ENCODE data around the gene RECK. TPM values are rescaled to one million over a fixed set of nuclear protein-coding genes. Genes with fewer than 3 reads are reported as not detected.

Gene RECK
- total RNA-seq, 2 experiments from 2014 or later = 6.1 to 7.2 TPM

GRCh38 chr9:36045610-36046009 is 8.9 kb downstream of the RECK start:
- H3K27me3 Mint-ChIP-seq = no peaks in the 10 kb centered on the region
- ChIA-PET CTCF (no interaction called here), POLR2A (no interaction called here)
- H3K9me3 Mint-ChIP-seq = no peaks in the 10 kb centered on the region
- no peak overlapping the region for H3K4me3 Mint-ChIP-seq
- no peak overlapping the region for H3K27ac Mint-ChIP-seq
- peaks cover 32% of the 10 kb centered on the region for H3K4me1 Mint-ChIP-seq (ENCODE audit: low read depth)
- no peaks in the 10 kb centered on the region for H3K36me3 Mint-ChIP-seq
- DNase-seq = no peak
- intact Hi-C loops (cut with micrococcal nuclease) = no loop called here

DNA sequence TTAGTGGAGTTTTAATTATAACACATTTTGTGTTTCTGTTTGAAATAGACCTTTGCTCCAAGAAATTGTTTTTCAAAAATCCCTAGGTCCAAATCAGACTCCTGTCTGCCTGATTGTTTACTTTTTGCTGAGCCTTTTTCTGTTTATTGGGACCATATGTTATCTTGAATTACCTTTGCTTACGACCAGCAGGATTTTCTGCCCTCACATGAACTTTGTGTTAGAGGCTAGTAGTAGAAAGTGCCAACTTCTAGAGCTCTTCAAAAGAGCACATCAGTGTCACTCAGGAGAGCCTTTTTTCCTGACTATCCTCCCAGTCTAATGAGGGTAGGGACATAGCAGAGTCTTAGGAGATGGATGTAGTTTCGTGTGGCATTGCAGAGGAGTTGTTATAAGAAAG is 10.2 kb downstream of the RECK start:
- no peak for DNase-seq
- Mint-ChIP-seq H3K9me3 (no peaks in the 10 kb centered on the region), H3K4me1 (ENCODE audit: low read depth) (peaks cover 22% of the 10 kb centered on the region), H3K27me3 (no peaks in the 10 kb centered on the region), H3K4me3 (no peak overlapping the region), H3K36me3 (no peaks in the 10 kb centered on the region), H3K27ac (no peak overlapping the region)
- ChIA-PET CTCF (no interaction called here), POLR2A (no interaction called here)
- intact Hi-C loops (cut with micrococcal nuclease) = no loop called here

DNA sequence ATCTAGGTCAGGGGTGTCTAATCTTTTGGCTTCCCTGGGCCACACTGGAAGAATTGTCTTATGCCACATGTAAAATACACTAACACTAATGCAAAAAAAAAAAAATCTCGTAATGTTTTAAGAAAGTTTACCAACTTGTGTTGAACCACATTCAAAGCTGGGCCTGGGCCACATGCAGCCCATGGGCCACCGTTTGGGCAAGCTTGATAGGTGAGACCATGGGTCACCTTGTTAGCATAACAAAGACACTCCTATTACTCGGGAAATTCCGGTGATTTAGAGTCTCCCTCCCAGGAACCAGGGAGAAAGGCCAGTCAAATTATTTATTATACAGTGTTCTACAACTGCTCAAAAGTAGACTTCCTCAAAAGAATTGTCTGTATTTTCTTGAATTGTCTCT is 12.7 kb downstream of the RECK start:
- no peaks in the 10 kb centered on the region for H3K9me3 Mint-ChIP-seq
- no peak overlapping the region for H3K27ac Mint-ChIP-seq
- ChIA-PET POLR2A (no interaction called here), CTCF (interaction anchor here (0.6 to 1.1 kb wide), 3 partner anchors 23 to 235 kb away, joined by 3 to 8 read pairs (median 4); partner anchors contain the start of gene HINT2)
- DNase-seq = no peak
- peaks cover 6% of the 10 kb centered on the region for H3K4me1 Mint-ChIP-seq (ENCODE audit: low read depth)
- H3K36me3 Mint-ChIP-seq = peaks cover 2% of the 10 kb centered on the region
- intact Hi-C loops (cut with micrococcal nuclease) = no loop called here
- H3K27me3 Mint-ChIP-seq = no peaks in the 10 kb centered on the region
- no peak overlapping the region for H3K4me3 Mint-ChIP-seq

DNA sequence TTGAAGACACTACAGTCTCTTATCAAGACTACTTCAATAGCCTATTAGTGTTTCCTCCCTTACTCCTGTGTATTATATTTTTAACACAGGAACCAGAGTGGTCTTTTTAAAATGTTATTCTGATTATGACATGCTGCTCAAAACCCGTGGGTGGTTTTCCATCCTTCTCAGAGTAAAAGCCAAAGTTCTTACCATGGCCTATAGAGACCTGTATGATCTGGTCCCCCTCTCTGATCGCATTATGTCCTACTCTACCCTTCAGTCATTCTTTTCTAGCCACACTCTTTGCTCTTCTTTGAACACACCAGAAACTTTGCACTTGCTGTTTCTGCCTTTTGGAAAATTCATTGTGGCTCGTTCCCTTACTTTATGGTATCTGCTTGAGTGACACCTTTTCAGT is 13.8 kb downstream of the RECK start:
- H3K9me3 Mint-ChIP-seq = no peaks in the 10 kb centered on the region
- H3K27ac Mint-ChIP-seq = no peak overlapping the region
- intact Hi-C loops (cut with micrococcal nuclease) = no loop called here
- H3K4me1 Mint-ChIP-seq (ENCODE audit: low read depth) = no peaks in the 10 kb centered on the region
- H3K27me3 Mint-ChIP-seq = no peaks in the 10 kb centered on the region
- ChIA-PET CTCF (no interaction called here), POLR2A (no interaction called here)
- no peak overlapping the region for H3K4me3 Mint-ChIP-seq
- no peak for DNase-seq
- peaks cover 2% of the 10 kb centered on the region for H3K36me3 Mint-ChIP-seq

DNA sequence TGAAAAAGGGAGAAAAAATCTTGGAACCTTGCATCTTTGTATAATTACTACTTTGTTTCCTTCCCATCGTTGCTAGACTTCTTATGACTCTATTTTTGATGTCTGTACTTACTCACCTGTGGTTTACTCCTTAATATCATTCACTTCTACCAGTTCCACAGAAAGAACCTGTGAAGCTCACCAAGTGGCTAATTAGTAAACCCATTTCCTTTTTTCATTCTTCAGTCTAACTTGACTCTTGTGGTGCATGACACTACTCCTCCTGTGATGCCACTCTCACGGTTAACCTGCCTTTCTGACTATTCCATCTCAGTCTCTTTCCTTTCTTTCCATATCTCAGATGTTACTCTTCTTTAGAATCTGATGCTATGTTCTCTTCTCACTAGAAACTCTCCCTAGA is 14.6 kb downstream of the RECK start:
- Mint-ChIP-seq H3K27me3 (no peaks in the 10 kb centered on the region), H3K36me3 (peaks cover 2% of the 10 kb centered on the region), H3K4me1 (ENCODE audit: low read depth) (no peaks in the 10 kb centered on the region), H3K9me3 (no peaks in the 10 kb centered on the region), H3K27ac (no peak overlapping the region), H3K4me3 (no peak overlapping the region)
- CTCF ChIA-PET = interaction anchor here (0.8 to 1.0 kb wide), 4 partner anchors 44 to 261 kb away, joined by 3 read pairs; no protein-coding TSS in a partner anchor
- POLR2A ChIA-PET = no interaction called here
- intact Hi-C loops (cut with micrococcal nuclease) = no loop called here
- DNase-seq = peak; percentile 29

- peaks cover 2% of the 10 kb centered on the region for H3K36me3 Mint-ChIP-seq
- POLR2A ChIA-PET = no interaction called here
- no peak for DNase-seq
- no peaks in the 10 kb centered on the region for H3K27me3 Mint-ChIP-seq
- no peaks in the 10 kb centered on the region for H3K9me3 Mint-ChIP-seq
- CTCF ChIA-PET = no interaction called here
- no peak overlapping the region for H3K4me3 Mint-ChIP-seq
- no peak overlapping the region for H3K27ac Mint-ChIP-seq
- intact Hi-C loops (cut with micrococcal nuclease) = no loop called here
- H3K4me1 Mint-ChIP-seq (ENCODE audit: low read depth) = no peaks in the 10 kb centered on the region
Observed at GRCh38 chr9:36053971-36054370, 17.3 kb downstream of the RECK start.

- intact Hi-C loops (cut with micrococcal nuclease) = no loop called here
- no peak for DNase-seq
- ChIA-PET CTCF (no interaction called here), POLR2A (no interaction called here)
- Mint-ChIP-seq H3K36me3 (peaks cover 8% of the 10 kb centered on the region), H3K27ac (no peak overlapping the region), H3K4me3 (no peak overlapping the region), H3K9me3 (no peaks in the 10 kb centered on the region), H3K4me1 (ENCODE audit: low read depth) (no peaks in the 10 kb centered on the region), H3K27me3 (no peaks in the 10 kb centered on the region)
Observed at GRCh38 chr9:36056896-36057295, 20.2 kb downstream of the RECK start.

- Mint-ChIP-seq H3K4me3 (no peak overlapping the region), H3K4me1 (ENCODE audit: low read depth) (peaks cover 4% of the 10 kb centered on the region), H3K36me3 (peaks cover 21% of the 10 kb centered on the region), H3K27ac (no peak overlapping the region), H3K27me3 (no peaks in the 10 kb centered on the region), H3K9me3 (no peaks in the 10 kb centered on the region)
- DNase-seq = no peak
- ChIA-PET POLR2A (interaction anchor here (1.0 kb wide), 1 partner anchor 127 kb away, joined by 3 read pairs; the partner anchor contains the start of gene CLTA), CTCF (interaction anchor here (0.6 to 0.8 kb wide), 2 partner anchors 11 to 40 kb away, joined by 3 read pairs; no protein-coding TSS in a partner anchor)
- intact Hi-C loops (cut with micrococcal nuclease) = no loop called here
Observed at GRCh38 chr9:36063804-36064447, 27.2 kb downstream of the RECK start.

- ChIA-PET CTCF (interaction anchor here (0.6 to 0.8 kb wide), 2 partner anchors 11 to 41 kb away, joined by 3 read pairs; no protein-coding TSS in a partner anchor), POLR2A (interaction anchor here (0.8 to 1.0 kb wide), 2 partner anchors 21 to 126 kb away, joined by 3 read pairs; partner anchors contain the start of gene CLTA)
- intact Hi-C loops (cut with micrococcal nuclease) = no loop called here
- Mint-ChIP-seq H3K27ac (no peak overlapping the region), H3K4me3 (no peak overlapping the region), H3K4me1 (ENCODE audit: low read depth) (peaks cover 4% of the 10 kb centered on the region), H3K36me3 (peaks cover 20% of the 10 kb centered on the region), H3K9me3 (no peaks in the 10 kb centered on the region), H3K27me3 (no peaks in the 10 kb centered on the region)
- DNase-seq = no peak
Observed at GRCh38 chr9:36064448-36065037, 27.8 kb downstream of the RECK start.

DNA sequence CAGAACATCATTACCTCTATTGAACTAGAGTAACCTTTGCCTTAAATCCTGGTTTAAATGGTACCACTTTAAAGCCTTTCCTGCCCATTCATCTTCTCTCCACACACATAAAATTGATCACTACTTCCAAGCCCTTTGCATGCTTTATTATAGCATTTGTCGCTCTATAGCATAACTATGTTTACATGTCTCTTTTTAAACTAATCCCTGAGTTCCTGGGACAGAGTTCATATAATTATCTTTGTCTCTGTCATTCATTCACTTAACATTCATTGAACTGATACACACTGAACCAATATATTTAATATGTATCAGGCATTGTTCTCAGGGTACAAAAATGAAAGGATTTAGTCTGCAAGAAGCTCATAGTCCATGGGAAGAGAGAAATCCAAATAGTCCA is 37.3 kb downstream of the RECK start:
- ChIA-PET POLR2A (no interaction called here), CTCF (interaction anchor here (0.8 to 1.2 kb wide), 2 partner anchors 51 to 92 kb away, joined by 3 to 4 read pairs; no protein-coding TSS in a partner anchor)
- DNase-seq = no peak
- Mint-ChIP-seq H3K27ac (no peak overlapping the region), H3K9me3 (no peaks in the 10 kb centered on the region), H3K27me3 (no peaks in the 10 kb centered on the region), H3K36me3 (no peaks in the 10 kb centered on the region), H3K4me1 (ENCODE audit: low read depth) (no peaks in the 10 kb centered on the region), H3K4me3 (no peak overlapping the region)
- intact Hi-C loops (cut with micrococcal nuclease) = no loop called here

DNA sequence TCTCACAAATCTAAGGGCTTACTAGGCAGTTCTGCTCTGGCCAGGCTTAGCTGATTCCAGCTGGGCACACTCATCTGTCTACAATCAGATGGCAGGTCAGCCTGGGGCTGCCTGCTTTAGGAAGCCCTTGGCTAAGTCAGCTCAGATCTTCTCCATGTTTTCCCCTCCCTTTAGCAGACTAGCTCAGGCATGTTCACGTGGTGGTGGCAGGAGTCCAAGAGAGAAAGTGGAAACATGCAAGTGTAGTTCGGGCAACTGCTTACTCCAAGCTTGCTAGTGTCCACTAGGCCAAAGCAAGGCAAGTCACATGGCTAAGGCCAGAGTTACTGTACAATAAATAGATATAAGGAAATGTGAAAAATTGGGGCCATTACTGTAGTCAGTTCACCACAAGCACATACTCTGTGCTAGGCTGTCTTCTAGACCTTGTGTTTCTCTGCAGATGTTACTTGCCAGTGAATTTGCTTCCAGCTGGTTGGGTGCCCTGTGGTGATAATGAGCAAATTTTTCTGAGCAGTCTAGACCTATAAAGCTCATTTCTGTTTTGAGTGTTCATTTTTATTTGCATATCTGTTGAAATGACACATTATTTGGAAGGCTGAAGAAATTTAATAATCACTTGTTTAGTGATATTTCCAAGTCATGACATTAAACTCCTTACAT is 38.3 kb downstream of the RECK start:
- CTCF ChIA-PET = interaction anchor here (0.6 to 1.2 kb wide), 2 partner anchors 11 to 52 kb away, joined by 3 to 4 read pairs; no protein-coding TSS in a partner anchor
- no peaks in the 10 kb centered on the region for H3K27me3 Mint-ChIP-seq
- no peak overlapping the region for H3K4me3 Mint-ChIP-seq
- H3K4me1 Mint-ChIP-seq (ENCODE audit: low read depth) = no peaks in the 10 kb centered on the region
- POLR2A ChIA-PET = interaction anchor here (0.6 kb wide), 1 partner anchor 162 kb away, joined by 3 read pairs; no protein-coding TSS in a partner anchor
- intact Hi-C loops (cut with micrococcal nuclease) = no loop called here
- no peak for DNase-seq
- no peaks in the 10 kb centered on the region for H3K9me3 Mint-ChIP-seq
- no peaks in the 10 kb centered on the region for H3K36me3 Mint-ChIP-seq
- no peak overlapping the region for H3K27ac Mint-ChIP-seq

DNA sequence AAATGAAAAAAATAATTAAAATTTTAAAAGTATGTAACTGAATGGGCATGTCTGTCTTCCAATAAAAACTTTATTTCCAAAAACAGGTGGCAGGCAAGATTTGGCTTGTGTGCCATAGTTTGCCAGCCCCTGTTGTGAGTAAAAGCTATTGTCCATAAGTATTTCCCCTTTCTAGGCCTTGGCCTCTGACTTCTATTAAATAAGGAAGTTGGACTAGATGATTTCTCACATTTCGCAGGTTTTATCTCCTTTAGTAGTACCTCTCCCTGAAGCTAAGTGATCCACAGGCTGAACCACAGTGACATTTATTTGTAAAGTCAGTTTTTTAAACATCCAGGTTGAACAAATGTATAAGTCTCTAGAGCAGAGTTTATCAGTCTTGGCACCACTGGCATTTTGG is 41.3 kb downstream of the RECK start:
- Mint-ChIP-seq H3K9me3 (no peaks in the 10 kb centered on the region), H3K36me3 (peaks cover 3% of the 10 kb centered on the region), H3K27ac (no peak overlapping the region), H3K4me3 (no peak overlapping the region), H3K27me3 (no peaks in the 10 kb centered on the region), H3K4me1 (ENCODE audit: low read depth) (no peaks in the 10 kb centered on the region)
- intact Hi-C loops (cut with micrococcal nuclease) = no loop called here
- CTCF ChIA-PET = no interaction called here
- POLR2A ChIA-PET = no interaction called here
- no peak for DNase-seq

Measured in activated CD4-positive, alpha-beta memory T cell treated with anti-CD3 and anti-CD28 coated beads for 36 hours (primary cell).